GM21381 (cell line): ENCODE data around the gene XCL2.
"Not testable (repeated sequence)": the region's sequence is repeated elsewhere in the genome, so short reads cannot be mapped to it uniquely, and the experiment has no call there.

Experiments used
- ATAC-seq: cut with Tn5 transposase; IDR thresholded peaks from one replicate; pipeline ENCODE4 v1.9.1; 2021; ENCODE audit warnings: mild to moderate bottlenecking, moderate library complexity; ENCODE audit not compliant: unreplicated experiment

The XCL2 gene

GRCh38 chr1:168560370-168560769 lies 16.6 kb upstream of the XCL2 start:
- ATAC-seq: no peak

DNA sequence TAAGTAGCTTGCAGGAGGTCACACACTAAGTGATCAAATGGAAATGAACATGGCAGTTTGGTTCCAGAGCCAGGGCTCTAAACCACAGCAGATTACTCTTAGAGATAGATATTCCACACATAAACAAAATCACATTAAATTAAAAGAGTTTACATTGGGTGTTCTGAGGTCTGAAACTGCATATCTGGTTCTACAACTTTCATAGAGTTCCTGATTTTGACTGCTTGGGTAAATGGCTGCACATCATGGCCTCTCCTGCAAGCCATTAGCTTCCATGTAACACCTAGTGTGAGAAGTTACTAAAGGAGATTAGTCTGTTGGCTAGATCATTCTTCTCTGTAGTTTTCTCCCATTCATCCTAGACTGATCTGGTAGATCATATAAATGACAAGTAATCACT lies 12.8 kb upstream of the XCL2 start:
- ATAC-seq: no peak

DNA sequence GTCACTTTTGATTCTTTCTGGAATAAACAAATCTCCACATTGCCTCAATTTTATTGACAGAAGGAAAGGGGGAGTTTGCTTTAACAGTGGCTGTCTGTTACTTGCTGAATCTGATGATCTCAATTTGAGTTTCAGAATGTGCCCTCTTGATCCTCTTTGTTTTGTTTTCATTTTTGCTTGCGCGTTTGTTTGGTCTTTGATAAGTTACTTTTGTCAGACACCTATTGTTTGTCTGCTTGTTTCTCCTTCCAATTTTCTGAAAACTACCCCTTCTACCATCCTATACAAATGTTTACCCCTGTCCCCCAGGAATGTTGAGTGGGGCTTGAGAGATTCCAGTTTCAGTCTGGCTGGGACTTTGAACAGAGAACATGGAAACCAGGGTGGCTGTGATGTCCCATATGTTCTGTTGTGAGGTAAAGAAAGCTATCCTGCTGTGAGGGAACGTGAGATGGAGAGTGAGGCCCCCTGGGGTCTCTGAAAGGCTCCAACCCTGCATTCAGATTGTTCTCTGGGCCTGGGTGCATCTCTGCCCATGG lies 11.8 kb upstream of the XCL2 start:
- ATAC-seq: no peak

DNA sequence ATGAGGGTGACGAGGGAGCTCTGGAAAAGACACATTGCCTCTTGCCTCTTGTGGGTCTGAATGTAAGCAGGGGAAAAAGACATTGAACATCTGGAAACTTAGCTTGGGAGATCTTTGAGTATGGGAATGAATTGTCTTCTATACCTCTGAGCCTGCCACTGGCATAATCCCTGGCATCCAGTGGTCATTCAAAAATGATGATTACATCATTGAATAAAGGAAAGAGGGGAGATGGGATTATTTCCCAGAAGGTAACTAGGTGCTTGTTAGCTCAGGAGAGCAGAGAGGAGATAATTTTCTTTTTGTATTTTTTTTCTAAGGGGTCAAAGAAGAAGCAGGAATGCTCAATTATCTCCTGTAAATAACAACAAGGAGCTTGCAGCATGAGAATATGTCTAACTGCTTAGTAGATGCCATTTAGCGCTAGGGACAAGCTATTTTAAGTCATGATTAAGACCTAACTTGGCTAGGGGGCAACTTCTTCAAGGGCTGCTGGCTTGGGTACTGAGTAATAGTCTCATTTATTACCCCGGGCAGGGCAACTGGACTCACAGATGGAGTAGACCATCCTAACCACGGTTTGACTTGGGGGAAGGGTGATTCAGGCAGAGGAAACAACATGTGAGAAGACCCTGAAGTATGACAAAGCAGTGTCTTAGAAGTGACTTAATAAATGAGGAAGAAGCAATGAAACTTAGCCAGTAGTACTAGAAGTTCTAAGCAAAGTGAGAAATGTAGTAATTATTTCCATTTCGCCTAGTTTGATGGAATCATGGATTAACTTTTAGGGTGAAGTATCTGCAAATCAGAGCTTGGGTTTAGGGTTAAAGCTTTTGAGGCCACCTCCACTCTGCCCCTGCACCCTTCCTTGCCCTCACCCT lies 11.0 kb upstream of the XCL2 start:
- no peak for ATAC-seq

GRCh38 chr1:168553680-168554553 lies 10.1 kb upstream of the XCL2 start:
- no peak for ATAC-seq

GRCh38 chr1:168552961-168553360 lies 9.2 kb upstream of the XCL2 start:
- no peak for ATAC-seq

GRCh38 chr1:168551688-168552087 lies 7.9 kb upstream of the XCL2 start:
- ATAC-seq: no peak

DNA sequence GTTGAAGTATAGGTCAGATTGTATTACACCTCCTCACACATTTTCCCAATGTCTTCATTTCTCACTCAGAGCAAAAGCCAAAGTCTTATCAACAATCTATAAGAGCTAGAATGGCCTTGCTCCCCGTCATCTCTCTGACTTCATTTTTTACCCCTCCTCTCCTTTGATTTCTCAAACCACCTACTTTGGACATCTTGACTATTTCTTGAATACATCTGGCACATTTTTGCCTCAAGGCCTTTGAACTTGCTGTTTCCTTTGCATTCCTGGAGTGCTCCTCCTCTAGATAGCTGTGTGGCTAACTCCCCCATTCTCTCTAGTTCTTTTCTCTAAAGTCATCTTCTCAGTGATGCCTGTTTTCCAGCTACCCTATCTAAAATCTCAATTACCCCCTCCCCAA lies 7.2 kb upstream of the XCL2 start:
- no peak for ATAC-seq

- ATAC-seq: not testable (repeated sequence)
These were observed 2.7 kb upstream of the XCL2 start for GRCh38 chr1:168546553-168546895.

GRCh38 chr1:168545678-168546552 lies 2.1 kb upstream of the XCL2 start:
- not testable (repeated sequence) for ATAC-seq

DNA sequence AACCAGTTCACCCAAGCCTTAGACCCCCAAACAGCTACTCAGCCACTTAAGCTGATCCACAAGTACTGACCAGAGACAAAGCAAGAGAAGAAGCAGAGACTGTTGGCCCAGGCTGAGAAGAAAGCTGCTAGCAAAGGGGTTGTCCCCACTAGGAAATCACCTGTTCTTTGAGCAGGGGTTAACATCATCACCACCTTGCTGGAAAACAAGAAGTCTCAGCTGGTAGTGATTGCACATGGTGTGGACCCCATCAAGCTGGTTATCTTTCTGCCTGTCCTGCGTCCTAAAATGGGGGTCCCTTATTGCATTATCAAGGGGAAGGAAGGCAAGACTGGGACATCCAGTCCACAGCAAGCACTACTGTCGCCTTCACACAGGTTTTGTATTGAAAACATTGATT lies 819 bp downstream of the XCL2 start:
- not testable (repeated sequence) for ATAC-seq

DNA sequence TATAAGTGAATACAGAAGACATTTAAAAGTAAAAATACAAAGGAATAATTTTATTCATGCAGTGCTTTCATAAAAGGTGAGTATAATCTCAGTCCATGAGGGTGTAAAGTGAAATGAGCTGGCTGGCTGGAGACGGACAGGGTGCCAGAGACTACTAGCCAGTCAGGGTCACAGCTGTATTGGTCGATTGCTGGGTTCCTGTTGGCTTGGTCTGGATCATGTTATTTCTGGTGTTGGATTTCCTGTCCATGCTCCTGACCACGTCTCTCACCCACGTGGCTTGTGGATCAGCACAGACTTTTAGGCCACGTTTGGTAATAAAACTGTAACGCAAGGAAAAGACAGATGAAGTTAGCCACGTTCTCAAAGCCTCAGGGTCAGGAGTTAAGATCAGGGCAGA lies 3.0 kb downstream of the XCL2 start:
- not testable (repeated sequence) for ATAC-seq

DNA sequence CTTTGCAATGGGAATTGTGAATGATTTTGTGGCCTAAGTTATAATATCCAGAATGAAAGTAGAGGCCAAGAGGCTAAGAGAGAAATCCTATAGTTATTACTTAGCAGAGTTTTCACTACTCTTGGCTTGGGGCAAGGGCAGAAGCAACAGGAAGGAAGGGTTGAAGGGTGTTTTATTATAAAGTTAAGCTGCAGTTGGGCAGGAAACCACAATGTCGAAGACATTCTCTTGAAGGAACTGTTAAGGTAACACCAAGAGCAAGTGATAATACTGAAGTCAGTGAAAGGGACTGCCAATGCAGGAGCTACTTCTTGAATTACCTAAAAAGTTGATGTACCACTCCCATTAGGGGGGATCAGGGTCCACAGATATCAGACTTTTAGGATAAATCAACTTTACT lies 8.3 kb downstream of the XCL2 start:
- peak; percentile 91 for ATAC-seq

GRCh38 chr1:168531615-168532345 lies 12.0 kb downstream of the XCL2 start:
- no peak for ATAC-seq

DNA sequence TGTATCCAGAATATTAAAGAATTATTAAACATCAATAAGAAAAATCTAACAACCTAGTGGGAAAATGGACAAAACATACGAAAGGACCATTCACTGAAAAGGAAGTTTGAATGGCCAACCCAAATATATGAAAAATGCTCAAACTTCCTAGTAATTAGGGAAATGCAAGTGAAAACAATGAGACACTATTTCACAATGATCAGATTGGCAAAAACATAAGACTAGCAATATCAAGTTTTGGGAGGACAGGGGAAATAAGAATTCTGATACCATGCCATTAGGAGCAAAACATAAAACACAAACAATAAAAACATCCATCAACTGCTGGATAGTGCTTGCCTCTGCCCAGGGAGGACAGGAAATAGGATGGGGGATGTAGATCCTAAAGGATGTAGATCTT lies 14.3 kb downstream of the XCL2 start:
- no peak for ATAC-seq

GRCh38 chr1:168521401-168522000 lies 22.3 kb downstream of the XCL2 start:
- ATAC-seq: no peak

GRCh38 chr1:168520832-168521231 lies 23.0 kb downstream of the XCL2 start:
- ATAC-seq: peak; percentile 12

DNA sequence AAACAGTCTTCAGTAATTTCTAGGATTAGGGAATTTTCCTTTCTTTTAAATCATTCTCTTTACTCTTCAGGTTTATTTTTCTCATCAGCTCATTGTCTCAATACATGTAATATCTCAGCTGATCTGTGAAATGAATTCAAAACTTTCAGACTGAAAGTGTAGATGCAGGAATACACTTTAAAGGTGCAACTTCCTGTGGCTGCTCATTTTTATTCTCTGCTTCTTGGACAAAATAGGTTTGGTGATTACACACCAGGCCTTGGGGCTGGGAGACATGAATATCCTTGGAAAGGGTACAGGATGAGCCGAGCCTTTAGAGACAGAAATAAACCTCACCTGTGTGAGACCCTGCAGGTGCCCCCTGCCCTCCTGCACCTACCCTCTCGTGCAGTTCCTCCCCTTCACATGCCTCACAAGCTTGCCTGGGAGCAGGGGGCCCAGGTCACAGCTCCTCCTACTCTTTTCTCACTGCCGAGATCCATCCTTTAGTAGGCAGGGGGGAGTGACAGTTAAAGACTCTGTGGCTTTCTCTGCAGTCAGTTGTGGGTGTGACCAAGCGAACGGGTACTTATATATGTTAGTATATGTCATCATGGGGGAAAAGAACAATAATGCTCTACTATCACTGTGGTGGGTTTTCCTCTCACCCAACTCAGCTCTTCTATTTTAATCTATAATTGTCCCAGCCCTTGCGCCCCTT lies 23.6 kb downstream of the XCL2 start:
- ATAC-seq: peak; percentile 74

DNA sequence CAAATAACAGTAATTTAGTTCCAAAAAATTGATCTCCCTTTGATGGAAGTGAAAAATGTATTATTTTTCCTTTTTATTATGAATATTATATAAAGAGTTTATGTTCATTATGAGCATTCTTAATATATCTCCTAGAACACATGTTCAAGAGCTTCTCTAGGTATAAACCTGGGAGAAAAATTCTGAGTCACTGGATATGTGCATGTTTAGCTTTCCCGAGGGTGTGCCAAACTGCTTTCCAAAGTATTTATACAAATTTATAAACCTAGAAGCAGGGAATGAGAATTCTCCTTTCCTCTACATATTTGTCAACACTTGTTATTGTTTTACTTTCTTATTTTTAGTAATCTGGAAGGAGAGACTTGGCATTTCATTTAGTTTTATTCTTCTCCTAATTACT lies 25.0 kb downstream of the XCL2 start:
- no peak for ATAC-seq
